K562 (cell line): ENCODE measurements around the gene KLHL35.

Experiments
- BACH1 ChIP-seq: fragments of 200-800 bp; sonication (Bioruptor generic); IDR thresholded peaks from 2 replicates; pipeline ENCODE4 v1.6.1; 2016; ENCODE audit warnings: missing genetic modification characterization, missing compliant biosample characterization
- CHD4 ChIP-seq: fragments of 200-600 bp; sonication (generic); IDR thresholded peaks from 3 replicates; pipeline ENCODE4 v1.6.1; 2012; ENCODE audit warnings: low read depth, mild to moderate bottlenecking, mixed read lengths, low read length, inconsistent platforms; ENCODE audit not compliant: insufficient read depth, insufficient replicate concordance, poor library complexity, severe bottlenecking
- CSDE1 ChIP-seq, 2 experiments: fragments of 450-650 bp; IDR thresholded peaks; 2 replicates each; pipeline ENCODE4 v1.6.1; 2016; ENCODE audit warnings: mild to moderate bottlenecking in 1 of 2
- CTCF ChIP-seq, 3 experiments: IDR thresholded peaks in 2 of 3; conservative IDR thresholded peaks in 1 of 3; 2 replicates each; pipeline ENCODE4 v1.5.1; 2011 to 2012; ENCODE audit warnings: low read length in 3 of 3, mild to moderate bottlenecking in 3 of 3, control low read depth in 2 of 3, improper control_type of control experiment in 1 of 3, inconsistent platforms in 1 of 3, low read depth in 1 of 3, mixed read lengths in 1 of 3, moderate library complexity in 1 of 3; ENCODE audit not compliant: insufficient read depth in 2 of 3
- FOXK2 ChIP-seq, 2 experiments: fragments of 450-650 bp; IDR thresholded peaks in 1 of 2; conservative IDR thresholded peaks in 1 of 2; 2 replicates each; pipeline ENCODE4 v1.6.1; 2016; ENCODE audit warnings: low read depth in 2 of 2, mild to moderate bottlenecking in 1 of 2
- MAFK ChIP-seq: IDR thresholded peaks from 2 replicates; pipeline ENCODE4 v1.6.1; 2011; ENCODE audit warnings: low read length, improper control_type of control experiment
- MAZ ChIP-seq, 2 experiments: fragments of 450-650 bp in 1 of 2; sonication (generic) in 1 of 2; formaldehyde crosslinking; IDR thresholded peaks in 1 of 2; conservative IDR thresholded peaks in 1 of 2; 2 replicates each; pipeline versions ENCODE4 v1.4.0 to v1.5.0; 2020; ENCODE audit warnings: mild to moderate bottlenecking in 1 of 2, missing genetic modification reagents in 1 of 2
- POLR2A ChIP-seq: fragments of 450-650 bp; conservative IDR thresholded peaks from 2 replicates; pipeline ENCODE4 v1.6.1; 2016
- POLR2AphosphoS5 ChIP-seq: IDR thresholded peaks from 2 replicates; pipeline ENCODE4 v1.6.1; 2011; ENCODE audit warnings: mild to moderate bottlenecking, low read depth, low read length, moderate library complexity; ENCODE audit not compliant: control insufficient read depth, insufficient read depth
- ZNF280B ChIP-seq: fragments of 250-450 bp; sonication (Bioruptor Pico); IDR thresholded peaks from 2 replicates; pipeline ENCODE4 v1.5.1; 2021; ENCODE audit warnings: mild to moderate bottlenecking

GRCh38 chr11:75373201-75373600, 59.8 kb downstream of the KLHL35 start:
- no peak for TF ChIP-seq POLR2AphosphoS5
- TF ChIP-seq ZNF280B (CRISPR knock-in tag): no peak
- no peak for TF ChIP-seq CSDE1 (IDR thresholded peaks at IDR 0.05)
- TF ChIP-seq POLR2A: no peak
- TF ChIP-seq FOXK2 (conservative IDR thresholded peaks at IDR 0.05 in 1 of 2, IDR thresholded peaks at IDR 0.05 in 1 of 2; ENCODE audit: low read depth in 2 of 2): no peak
- no peak for TF ChIP-seq MAFK
- TF ChIP-seq CTCF (IDR thresholded peaks at IDR 0.05 in 2 of 3, conservative IDR thresholded peaks at IDR 0.05 in 1 of 3; ENCODE audit: insufficient read depth in 2 of 3, low read depth in 1 of 3, low read length in 3 of 3): no peak
- no peak for TF ChIP-seq MAZ (CRISPR knock-in tag; conservative IDR thresholded peaks at IDR 0.05 in 1 of 2, IDR thresholded peaks at IDR 0.05 in 1 of 2)
- no peak for TF ChIP-seq BACH1 (tag)
- TF ChIP-seq CHD4: no peak
